HG03060 (cell line): ENCODE measurements around the gene ZNF516.

Source experiments
- ATAC-seq: cut with Tn5 transposase; IDR thresholded peaks from one replicate; pipeline ENCODE4 v1.9.1; 2021; ENCODE audit warnings: low read depth, moderate number of reproducible peaks; ENCODE audit not compliant: unreplicated experiment

ZNF516 gene

GRCh38 chr18:76506974-76507764 lies 12.1 kb upstream of the ZNF516 start:
- no peak for ATAC-seq

- ATAC-seq: no peak
Measured at GRCh38 chr18:76506395-76506794, 11.4 kb upstream of the ZNF516 start.

GRCh38 chr18:76505614-76506013 lies 10.6 kb upstream of the ZNF516 start:
- no peak for ATAC-seq

- ATAC-seq: no peak
Measured at GRCh38 chr18:76504749-76505148, 9.7 kb upstream of the ZNF516 start.

GRCh38 chr18:76503649-76504386 lies 8.8 kb upstream of the ZNF516 start:
- ATAC-seq: no peak

GRCh38 chr18:76502551-76502950 lies 7.5 kb upstream of the ZNF516 start:
- ATAC-seq: no peak

GRCh38 chr18:76499637-76500340 lies 4.7 kb upstream of the ZNF516 start:
- ATAC-seq: peak; percentile 98

GRCh38 chr18:76499021-76499420 lies 4.0 kb upstream of the ZNF516 start:
- no peak for ATAC-seq

GRCh38 chr18:76498064-76498463 lies 3.0 kb upstream of the ZNF516 start:
- ATAC-seq: no peak

GRCh38 chr18:76497021-76497420 lies 2.0 kb upstream of the ZNF516 start:
- no peak for ATAC-seq

GRCh38 chr18:76496194-76496890 lies 1.3 kb upstream of the ZNF516 start:
- no peak for ATAC-seq

GRCh38 chr18:76495435-76496193 lies 572 bp upstream of the ZNF516 start:
- no peak for ATAC-seq

- ATAC-seq: no peak
Measured at GRCh38 chr18:76494231-76495005, 624 bp downstream of the ZNF516 start.

GRCh38 chr18:76493213-76494161 lies 1.6 kb downstream of the ZNF516 start:
- peak; percentile 13 for ATAC-seq

GRCh38 chr18:76492669-76493212 lies 2.3 kb downstream of the ZNF516 start:
- ATAC-seq: peak; percentile 66

GRCh38 chr18:76491776-76492668 lies 3.0 kb downstream of the ZNF516 start:
- ATAC-seq: no peak

- no peak for ATAC-seq
Measured at GRCh38 chr18:76491473-76491775, 3.6 kb downstream of the ZNF516 start.
